HCT116 (cell line): ENCODE data around the gene GRM8. TPM values are rescaled to one million over a fixed set of nuclear protein-coding genes. Genes with fewer than 3 reads are reported as not detected.

Experiments used
- ATAC-seq: fragments of 200-7000 bp; cut with Tn5 transposase; 2 replicates; pipeline ENCODE4 v1.9.1; 2020; ENCODE audit warnings: mild to moderate bottlenecking, moderate library complexity
- BruUV-seq: library from RNA; stranded (reverse); fragments of 400-500 nt; replicated peaks from 2 replicates; lab custom pipeline; 2021; lab: Mats Ljungman, UMichigan
- CTCF ChIA-PET: fragments of 300-600 bp; sonication (Branson Sonifier 250); formaldehyde crosslinking; loops from one replicate; lab custom pipeline; 2021; ENCODE audit warnings: antibody characterized with exemption; lab: Charles Lee
- POLR2A ChIA-PET: fragments of 300-600, 350-600 bp; sonication (Branson Sonifier 250); formaldehyde crosslinking; loops from one replicate; lab custom pipeline; 2021; ENCODE audit warnings: antibody characterized with exemption; lab: Charles Lee
- RAD21 ChIA-PET, 2 experiments: fragments of 300-600 bp; sonication (Branson Sonifier 250); formaldehyde crosslinking; loops; one replicate each; lab custom pipeline; 2023; ENCODE audit warnings: low total read pairs in 2 of 2; ENCODE audit not compliant: uncharacterized antibody in 2 of 2, unreplicated experiment in 2 of 2, low non-redundant PET in 1 of 2; lab: Charles Lee
- DNase-seq: peaks from one replicate; pipeline ENCODE4 v3.0.0-alpha.2; 2010; ENCODE audit warnings: low read depth, low spot score
- H2AFZ ChIP-seq: fragments of 200-600 bp; shearing (Covaris generic), sonication (generic); 2 replicates; pipeline ENCODE4 v1.6.1; 2017; ENCODE audit warnings: low read depth, mixed run types, mixed read lengths, antibody characterized with exemption, low read length; ENCODE audit not compliant: poor library complexity, severe bottlenecking
- H3K27ac ChIP-seq: 2 replicates; pipeline ENCODE4 v1.5.1; 2012; ENCODE audit warnings: low read depth, low read length
- H3K27me3 ChIP-seq: fragments of 200-600 bp; sonication (generic); 2 replicates; pipeline ENCODE4 v1.6.1; 2016; ENCODE audit warnings: mixed run types, low read length, mixed read lengths; ENCODE audit not compliant: insufficient read depth
- H3K36me3 ChIP-seq, 2 experiments: fragments of 200-500 bp in 1 of 2; fragments of 200-600 bp in 1 of 2; sonication (Bioruptor generic) in 1 of 2; sonication (generic) in 1 of 2; 2 replicates each; pipeline versions ENCODE4 v1.5.1 to v1.6.1; 2014 to 2016; ENCODE audit warnings: low read length in 2 of 2, inconsistent platforms in 1 of 2, mixed read lengths in 1 of 2, mixed run types in 1 of 2; ENCODE audit not compliant: insufficient read depth in 2 of 2, control insufficient read depth in 1 of 2
- H3K4me1 ChIP-seq, 2 experiments: fragments of 200-600 bp in 1 of 2; sonication (generic) in 1 of 2; 2 replicates each; pipeline versions ENCODE4 v1.5.1 to v1.6.1; 2012 to 2017; ENCODE audit warnings: low read length in 2 of 2, inconsistent platforms in 1 of 2, mild to moderate bottlenecking in 1 of 2, mixed read lengths in 1 of 2, mixed run types in 1 of 2, moderate library complexity in 1 of 2; ENCODE audit not compliant: insufficient read depth in 2 of 2, control insufficient read depth in 1 of 2
- H3K4me2 ChIP-seq: fragments of 200-600 bp; sonication (generic); 2 replicates; pipeline ENCODE4 v1.6.1; 2017; ENCODE audit warnings: mixed run types, low read length, mixed read lengths
- H3K4me3 ChIP-seq, 2 experiments: fragments of 200-600 bp in 1 of 2; sonication (generic) in 1 of 2; replicated peaks in 1 of 2; 2 replicates each; pipeline ENCODE4 v1.5.1; 2011 to 2016; ENCODE audit warnings: low read length in 2 of 2, control low read depth in 1 of 2, low read depth in 1 of 2, mild to moderate bottlenecking in 1 of 2, mixed read lengths in 1 of 2, mixed run types in 1 of 2
- H3K79me2 ChIP-seq: fragments of 200-600 bp; sonication (generic); 2 replicates; pipeline ENCODE4 v1.6.1; 2017; ENCODE audit warnings: mild to moderate bottlenecking, mixed run types, low read length, moderate library complexity, mixed read lengths; ENCODE audit not compliant: insufficient read depth
- H3K9ac ChIP-seq: fragments of 200-600 bp; sonication (generic); 2 replicates; pipeline ENCODE4 v1.6.1; 2016; ENCODE audit warnings: low read length, mixed read lengths
- H3K9me2 ChIP-seq: fragments of 200-600 bp; sonication (generic), shearing (Covaris generic); 2 replicates; pipeline ENCODE4 v1.6.1; 2017; ENCODE audit warnings: mixed run types, mild to moderate bottlenecking, moderate library complexity; ENCODE audit not compliant: insufficient read depth
- H3K9me3 ChIP-seq, 2 experiments: fragments of 200-500 bp in 1 of 2; fragments of 200-600 bp in 1 of 2; sonication (Bioruptor generic) in 1 of 2; sonication (generic) in 1 of 2; 2 replicates each; pipeline ENCODE4 v1.6.1; 2014 to 2017; ENCODE audit warnings: low read length in 2 of 2, mixed read lengths in 2 of 2, inconsistent platforms in 1 of 2, low read depth in 1 of 2, mild to moderate bottlenecking in 1 of 2, mixed run types in 1 of 2, moderate library complexity in 1 of 2; ENCODE audit not compliant: control insufficient read depth in 1 of 2, insufficient read depth in 1 of 2
- H4K20me1 ChIP-seq: fragments of 200-600 bp; sonication (generic), shearing (Covaris generic); 2 replicates; pipeline ENCODE4 v1.6.1; 2017; ENCODE audit warnings: mixed run types, mild to moderate bottlenecking, moderate library complexity; ENCODE audit not compliant: insufficient read depth
- CBX3 ChIP-seq: IDR thresholded peaks from 2 replicates; pipeline ENCODE4 v1.6.1; 2012; ENCODE audit warnings: low read depth
- EGR1 ChIP-seq: IDR thresholded peaks from 2 replicates; pipeline ENCODE4 v1.6.1; 2012; ENCODE audit warnings: low read depth
- FOSL1 ChIP-seq: IDR thresholded peaks from 2 replicates; pipeline ENCODE4 v1.6.1; 2012; ENCODE audit warnings: low read depth
- JUND ChIP-seq: IDR thresholded peaks from 2 replicates; pipeline ENCODE4 v1.6.1; 2012
- POLR2A ChIP-seq: IDR thresholded peaks from 2 replicates; pipeline ENCODE4 v1.7.0; 2011; ENCODE audit warnings: borderline replicate concordance; ENCODE audit not compliant: insufficient read depth, insufficient read length; ENCODE audit errors: extremely low read depth
- POLR2AphosphoS5 ChIP-seq: IDR thresholded peaks from 2 replicates; pipeline ENCODE4 v1.6.1; 2011; ENCODE audit warnings: mild to moderate bottlenecking, low read depth, low read length, moderate library complexity
- RAD21 ChIP-seq: IDR thresholded peaks from 2 replicates; pipeline ENCODE4 v1.6.1; 2012; ENCODE audit warnings: low read depth, mild to moderate bottlenecking
- SIN3A ChIP-seq: IDR thresholded peaks from 2 replicates; pipeline ENCODE4 v1.6.1; 2012; ENCODE audit warnings: low read depth
- SP1 ChIP-seq: IDR thresholded peaks from 2 replicates; pipeline ENCODE4 v1.6.1; 2012; ENCODE audit warnings: low read depth
- SRF ChIP-seq: IDR thresholded peaks from 2 replicates; pipeline ENCODE4 v1.6.1; 2012; ENCODE audit warnings: low read depth
- TCF7L2 ChIP-seq: IDR thresholded peaks from 2 replicates; pipeline ENCODE4 v1.7.0; 2011; ENCODE audit warnings: borderline replicate concordance, inconsistent platforms; ENCODE audit not compliant: insufficient read depth, insufficient read length; ENCODE audit errors: extremely low read depth
- YY1 ChIP-seq: IDR thresholded peaks from 2 replicates; pipeline ENCODE4 v1.6.1; 2011; ENCODE audit warnings: low read length, low read depth, moderate library complexity, mild to moderate bottlenecking; ENCODE audit not compliant: insufficient replicate concordance; ENCODE audit errors: extremely low read depth
- ZFX ChIP-seq: fragments of 450-650 bp; IDR thresholded peaks from 2 replicates; pipeline ENCODE4 v1.6.1; 2017
- ZNF274 ChIP-seq: fragments of 200-500 bp; sonication (Bioruptor generic); IDR thresholded peaks from 2 replicates; pipeline ENCODE4 v1.6.1; 2014; ENCODE audit warnings: mild to moderate bottlenecking, low read depth, low read length, inconsistent platforms
- intact Hi-C: fragments of 100-400 bp; cut with micrococcal nuclease; formaldehyde crosslinking; loops from 2 replicates; pipeline ENCODE4 v1.10.0; 2022
- total RNA-seq: library from RNA; stranded (reverse); gene quantifications from one replicate; pipeline ENCODE4 v1.2.1, GENCODE V29; 2021; ENCODE audit not compliant: unreplicated experiment
- TF ChIP-seq, protein P1 (sequence below), 3 experiments: fragments of 200-600 bp in 1 of 3; sonication (generic) in 1 of 3; IDR thresholded peaks in 2 of 3; conservative IDR thresholded peaks in 1 of 3; 2 replicates each; pipeline ENCODE4 v1.5.1; 2012 to 2017; ENCODE audit warnings: low read depth in 2 of 3, low read length in 2 of 3, antibody characterized with exemption in 1 of 3, borderline replicate concordance in 1 of 3, control low read depth in 1 of 3, mild to moderate bottlenecking in 1 of 3, mixed read lengths in 1 of 3, mixed run types in 1 of 3, moderate library complexity in 1 of 3; ENCODE audit not compliant: insufficient read depth in 1 of 3
- TF ChIP-seq, protein P2 (sequence below): IDR thresholded peaks from 2 replicates; pipeline ENCODE4 v1.6.1; 2012
- TF ChIP-seq, protein P3 (sequence below): IDR thresholded peaks from 2 replicates; pipeline ENCODE4 v1.6.1; 2012; ENCODE audit warnings: low read depth
- TF ChIP-seq, protein P4 (sequence below): IDR thresholded peaks from 2 replicates; pipeline ENCODE4 v1.6.1; 2012
- TF ChIP-seq, protein P5 (sequence below): IDR thresholded peaks from 2 replicates; pipeline ENCODE4 v1.6.1; 2011; ENCODE audit warnings: mild to moderate bottlenecking, low read length, moderate library complexity; ENCODE audit not compliant: insufficient replicate concordance; ENCODE audit errors: extremely low read depth

Gene GRM8
- total RNA-seq, 1 experiment from 2014 or later = 0.05 TPM

DNA sequence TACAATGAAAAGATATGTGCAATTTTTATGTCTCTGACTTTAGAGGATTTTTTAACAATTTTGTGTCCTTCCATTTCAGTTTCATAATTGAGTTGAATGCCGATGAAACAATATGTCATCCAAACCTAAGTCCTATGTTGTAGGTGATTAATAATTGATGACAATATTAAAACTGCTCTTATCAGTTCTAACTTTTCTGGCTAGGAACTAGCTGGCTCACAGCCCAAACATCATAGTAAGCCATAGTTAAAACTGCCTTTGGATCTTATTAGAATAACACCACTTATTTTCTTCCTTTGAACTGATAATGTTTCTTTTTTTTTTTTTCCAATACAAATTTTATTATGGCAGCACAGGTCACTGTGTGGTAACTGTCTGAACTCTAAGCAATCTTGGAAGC lies 230.9 kb downstream of the GRM8 start:
- Histone ChIP-seq H3K4me3 (no peak overlapping the region), H3K36me3 (no peaks in the 10 kb centered on the region), H3K79me2 (no peaks in the 10 kb centered on the region), H3K4me1 (no peaks in the 10 kb centered on the region), H3K9me2 (no peaks in the 10 kb centered on the region), H3K9ac (no peak overlapping the region), H3K4me2 (no peak overlapping the region), H3K27ac (no peak overlapping the region), H3K27me3 (0 out of 2 replicates have a peak, but pooled peaks cover 6% of the 10 kb centered on the region), H2AFZ (no peak overlapping the region)
- BruUV-seq = no TSS peak
- ATAC-seq = no peak
- POLR2A ChIA-PET = no interaction called here
- intact Hi-C loops = no loop called here
- DNase-seq = no peak
- no peak for TF ChIP-seq ZNF274
- TF ChIP-seq, protein P1, sequence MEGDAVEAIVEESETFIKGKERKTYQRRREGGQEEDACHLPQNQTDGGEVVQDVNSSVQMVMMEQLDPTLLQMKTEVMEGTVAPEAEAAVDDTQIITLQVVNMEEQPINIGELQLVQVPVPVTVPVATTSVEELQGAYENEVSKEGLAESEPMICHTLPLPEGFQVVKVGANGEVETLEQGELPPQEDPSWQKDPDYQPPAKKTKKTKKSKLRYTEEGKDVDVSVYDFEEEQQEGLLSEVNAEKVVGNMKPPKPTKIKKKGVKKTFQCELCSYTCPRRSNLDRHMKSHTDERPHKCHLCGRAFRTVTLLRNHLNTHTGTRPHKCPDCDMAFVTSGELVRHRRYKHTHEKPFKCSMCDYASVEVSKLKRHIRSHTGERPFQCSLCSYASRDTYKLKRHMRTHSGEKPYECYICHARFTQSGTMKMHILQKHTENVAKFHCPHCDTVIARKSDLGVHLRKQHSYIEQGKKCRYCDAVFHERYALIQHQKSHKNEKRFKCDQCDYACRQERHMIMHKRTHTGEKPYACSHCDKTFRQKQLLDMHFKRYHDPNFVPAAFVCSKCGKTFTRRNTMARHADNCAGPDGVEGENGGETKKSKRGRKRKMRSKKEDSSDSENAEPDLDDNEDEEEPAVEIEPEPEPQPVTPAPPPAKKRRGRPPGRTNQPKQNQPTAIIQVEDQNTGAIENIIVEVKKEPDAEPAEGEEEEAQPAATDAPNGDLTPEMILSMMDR (IDR thresholded peaks at IDR 0.05 in 2 of 3, conservative IDR thresholded peaks at IDR 0.05 in 1 of 3; ENCODE audit: borderline replicate concordance in 1 of 3, insufficient read depth in 1 of 3, low read depth in 2 of 3, low read length in 2 of 3) = no peak
- TF ChIP-seq, protein P2, sequence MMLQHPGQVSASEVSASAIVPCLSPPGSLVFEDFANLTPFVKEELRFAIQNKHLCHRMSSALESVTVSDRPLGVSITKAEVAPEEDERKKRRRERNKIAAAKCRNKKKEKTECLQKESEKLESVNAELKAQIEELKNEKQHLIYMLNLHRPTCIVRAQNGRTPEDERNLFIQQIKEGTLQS = no peak
- no peak for TF ChIP-seq FOSL1
- TF ChIP-seq, protein P3, sequence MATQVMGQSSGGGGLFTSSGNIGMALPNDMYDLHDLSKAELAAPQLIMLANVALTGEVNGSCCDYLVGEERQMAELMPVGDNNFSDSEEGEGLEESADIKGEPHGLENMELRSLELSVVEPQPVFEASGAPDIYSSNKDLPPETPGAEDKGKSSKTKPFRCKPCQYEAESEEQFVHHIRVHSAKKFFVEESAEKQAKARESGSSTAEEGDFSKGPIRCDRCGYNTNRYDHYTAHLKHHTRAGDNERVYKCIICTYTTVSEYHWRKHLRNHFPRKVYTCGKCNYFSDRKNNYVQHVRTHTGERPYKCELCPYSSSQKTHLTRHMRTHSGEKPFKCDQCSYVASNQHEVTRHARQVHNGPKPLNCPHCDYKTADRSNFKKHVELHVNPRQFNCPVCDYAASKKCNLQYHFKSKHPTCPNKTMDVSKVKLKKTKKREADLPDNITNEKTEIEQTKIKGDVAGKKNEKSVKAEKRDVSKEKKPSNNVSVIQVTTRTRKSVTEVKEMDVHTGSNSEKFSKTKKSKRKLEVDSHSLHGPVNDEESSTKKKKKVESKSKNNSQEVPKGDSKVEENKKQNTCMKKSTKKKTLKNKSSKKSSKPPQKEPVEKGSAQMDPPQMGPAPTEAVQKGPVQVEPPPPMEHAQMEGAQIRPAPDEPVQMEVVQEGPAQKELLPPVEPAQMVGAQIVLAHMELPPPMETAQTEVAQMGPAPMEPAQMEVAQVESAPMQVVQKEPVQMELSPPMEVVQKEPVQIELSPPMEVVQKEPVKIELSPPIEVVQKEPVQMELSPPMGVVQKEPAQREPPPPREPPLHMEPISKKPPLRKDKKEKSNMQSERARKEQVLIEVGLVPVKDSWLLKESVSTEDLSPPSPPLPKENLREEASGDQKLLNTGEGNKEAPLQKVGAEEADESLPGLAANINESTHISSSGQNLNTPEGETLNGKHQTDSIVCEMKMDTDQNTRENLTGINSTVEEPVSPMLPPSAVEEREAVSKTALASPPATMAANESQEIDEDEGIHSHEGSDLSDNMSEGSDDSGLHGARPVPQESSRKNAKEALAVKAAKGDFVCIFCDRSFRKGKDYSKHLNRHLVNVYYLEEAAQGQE = no peak
- TF ChIP-seq POLR2A = no peak
- TF ChIP-seq, protein P4, sequence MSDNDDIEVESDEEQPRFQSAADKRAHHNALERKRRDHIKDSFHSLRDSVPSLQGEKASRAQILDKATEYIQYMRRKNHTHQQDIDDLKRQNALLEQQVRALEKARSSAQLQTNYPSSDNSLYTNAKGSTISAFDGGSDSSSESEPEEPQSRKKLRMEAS = no peak
- TF ChIP-seq RAD21 = no peak
- no peak for TF ChIP-seq SP1
- no peak for TF ChIP-seq SRF
- TF ChIP-seq SIN3A = no peak
- TF ChIP-seq YY1 = no peak
- TF ChIP-seq ZFX = no peak
- no peak for TF ChIP-seq CBX3
- TF ChIP-seq JUND = no peak
- TF ChIP-seq POLR2AphosphoS5 = no peak
- no peak for TF ChIP-seq EGR1
- TF ChIP-seq TCF7L2 = no peak
- TF ChIP-seq, protein P5, sequence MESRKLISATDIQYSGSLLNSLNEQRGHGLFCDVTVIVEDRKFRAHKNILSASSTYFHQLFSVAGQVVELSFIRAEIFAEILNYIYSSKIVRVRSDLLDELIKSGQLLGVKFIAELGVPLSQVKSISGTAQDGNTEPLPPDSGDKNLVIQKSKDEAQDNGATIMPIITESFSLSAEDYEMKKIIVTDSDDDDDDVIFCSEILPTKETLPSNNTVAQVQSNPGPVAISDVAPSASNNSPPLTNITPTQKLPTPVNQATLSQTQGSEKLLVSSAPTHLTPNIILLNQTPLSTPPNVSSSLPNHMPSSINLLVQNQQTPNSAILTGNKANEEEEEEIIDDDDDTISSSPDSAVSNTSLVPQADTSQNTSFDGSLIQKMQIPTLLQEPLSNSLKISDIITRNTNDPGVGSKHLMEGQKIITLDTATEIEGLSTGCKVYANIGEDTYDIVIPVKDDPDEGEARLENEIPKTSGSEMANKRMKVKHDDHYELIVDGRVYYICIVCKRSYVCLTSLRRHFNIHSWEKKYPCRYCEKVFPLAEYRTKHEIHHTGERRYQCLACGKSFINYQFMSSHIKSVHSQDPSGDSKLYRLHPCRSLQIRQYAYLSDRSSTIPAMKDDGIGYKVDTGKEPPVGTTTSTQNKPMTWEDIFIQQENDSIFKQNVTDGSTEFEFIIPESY = no peak
- TF ChIP-seq, all 23 proteins: peak for 0
- Histone ChIP-seq H4K20me1 (no peaks in the 10 kb centered on the region), H3K9me3 (no peaks in the 10 kb centered on the region)
- CTCF ChIA-PET = no interaction called here
- RAD21 ChIA-PET = no interaction called here
